ENCODE measurements around the gene MPDU1.
"Not testable (repeated sequence)": the region's sequence is repeated elsewhere in the genome, so short reads cannot be mapped to it uniquely, and the experiment has no call there.

MPDU1 gene

DNA sequence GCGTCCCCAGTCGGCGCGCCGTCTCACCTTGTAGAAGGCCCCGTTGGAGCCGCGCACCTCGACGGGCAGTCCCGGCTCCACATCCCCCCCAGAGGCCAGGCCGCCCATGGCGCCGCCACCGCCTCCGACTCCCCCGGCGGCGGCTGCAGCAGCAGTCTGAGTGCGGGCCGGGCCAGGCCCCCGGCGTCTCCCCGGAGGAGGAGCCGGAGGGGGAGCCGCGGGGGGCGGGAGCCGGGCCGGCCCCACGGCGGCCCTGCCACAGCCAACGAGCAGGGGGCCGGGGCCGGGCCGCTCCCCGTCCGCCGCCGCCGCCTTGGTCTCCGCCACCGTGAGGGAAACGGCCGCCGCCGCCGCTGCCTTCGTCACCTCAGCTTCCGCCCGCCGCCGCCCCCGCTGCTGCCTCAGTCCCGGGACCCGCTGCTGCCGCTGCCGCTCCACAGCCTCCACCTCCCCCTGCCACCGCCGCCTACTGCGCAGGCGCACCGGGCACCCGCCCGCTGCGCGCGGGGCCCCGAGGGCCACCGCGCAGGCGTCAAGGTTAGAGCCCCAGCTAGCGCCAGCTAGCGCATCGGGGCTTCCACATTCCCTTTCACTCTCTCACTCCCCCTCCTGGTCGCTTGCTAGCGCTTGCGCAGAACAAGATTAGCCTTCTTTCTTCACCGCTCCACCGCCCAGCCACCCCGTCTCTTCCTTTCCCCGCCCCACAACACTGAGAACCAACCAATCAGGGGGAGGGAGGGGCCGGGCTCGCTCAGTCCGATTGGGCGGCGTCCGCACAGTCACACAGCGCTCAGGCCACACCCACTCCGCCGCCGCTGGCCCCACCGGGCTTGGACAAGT is 31.0 kb downstream of the MPDU1 start, which contains the start of gene FXR2:
Gene FXR2, minus strand, starts transcription at position 473 of the 840 bp plus-strand sequence. Its CDS starts 365 bp downstream, at position 108.
- DNase-seq (ENCODE audit: low read depth, low spot score) = peak; percentile 99

GRCh38 chr17:7615265-7615747 is 31.7 kb downstream of the MPDU1 start:
- no peak for DNase-seq (ENCODE audit: low read depth, low spot score)

DNA sequence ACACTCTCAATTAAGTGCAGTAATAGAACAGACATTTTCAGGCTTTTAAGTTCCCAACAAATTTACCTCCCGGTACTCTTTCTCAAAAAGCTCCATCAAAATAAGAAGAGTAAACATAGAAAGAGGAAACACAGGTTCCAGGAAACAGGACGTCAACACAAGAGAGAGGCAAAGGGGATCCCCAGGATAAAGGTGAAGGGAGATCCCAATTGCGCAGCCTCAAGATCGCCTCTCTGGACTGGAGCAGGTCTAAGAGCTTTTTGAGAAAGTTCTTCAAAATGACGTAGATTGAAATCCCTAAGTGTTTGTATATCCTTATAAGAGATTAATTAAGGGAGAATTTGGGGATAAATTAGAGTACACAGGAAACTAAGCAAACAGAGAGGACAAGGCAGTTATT is 35.0 kb downstream of the MPDU1 start:
- no peak for DNase-seq (ENCODE audit: low read depth, low spot score)

- DNase-seq (ENCODE audit: low read depth, low spot score) = no peak
Measured at GRCh38 chr17:7620835-7621234, 37.2 kb downstream of the MPDU1 start.

DNA sequence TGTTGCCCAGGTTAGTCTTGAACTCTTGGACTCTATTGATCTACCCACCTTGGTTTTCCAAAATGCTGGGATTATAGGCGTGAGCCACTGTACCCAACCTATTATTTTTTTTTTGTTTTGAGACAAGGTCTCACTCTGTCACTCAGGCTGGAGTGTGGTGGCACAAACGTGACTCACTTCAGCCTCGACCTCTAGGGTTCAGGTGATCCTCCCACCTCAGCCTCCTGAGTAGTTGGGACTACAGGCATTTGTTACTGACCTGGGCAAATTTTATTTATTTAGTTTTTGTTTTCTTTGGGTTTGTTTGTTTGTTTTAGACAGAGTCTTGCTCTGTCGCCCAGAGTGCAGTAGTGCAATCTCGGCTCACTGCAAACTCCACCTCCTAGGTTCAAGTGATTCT is 40.0 kb downstream of the MPDU1 start:
- no peak for DNase-seq (ENCODE audit: low read depth, low spot score)

GRCh38 chr17:7625749-7626148 is 42.1 kb downstream of the MPDU1 start:
- DNase-seq (ENCODE audit: low read depth, low spot score) = not testable (repeated sequence)

GRCh38 chr17:7626307-7626706 is 42.7 kb downstream of the MPDU1 start:
- DNase-seq (ENCODE audit: low read depth, low spot score) = no peak

DNA sequence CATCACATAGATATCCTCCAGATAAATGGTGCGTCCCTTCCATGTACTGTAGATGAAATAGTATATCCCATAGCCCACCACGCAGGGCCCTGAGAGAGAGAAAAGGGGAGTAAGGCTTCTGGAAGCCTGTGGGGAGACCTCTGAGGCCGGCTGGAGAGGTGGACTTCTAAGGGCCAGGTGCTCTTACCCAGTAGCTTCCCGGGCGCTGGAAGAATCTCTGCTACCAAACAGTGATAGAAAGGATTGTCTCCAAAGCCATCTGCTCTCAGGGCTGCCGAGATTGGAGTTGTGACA is 43.3 kb downstream of the MPDU1 start:
- no peak for DNase-seq (ENCODE audit: low read depth, low spot score)

- peak; percentile 72 for DNase-seq (ENCODE audit: low read depth, low spot score)
Measured at GRCh38 chr17:7627250-7628121, 43.8 kb downstream of the MPDU1 start, which contains the start of gene SAT2. Gene SAT2, minus strand, starts transcription at chr17:7627821. Its CDS starts 186 bp downstream, at chr17:7627635.

GRCh38 chr17:7629939-7630571 is 46.4 kb downstream of the MPDU1 start, which contains the start of gene SHBG:
Gene SHBG, plus strand, starts transcription at chr17:7630135. Its CDS starts 38 bp downstream, at chr17:7630173.
- DNase-seq (ENCODE audit: low read depth, low spot score) = no peak

DNA sequence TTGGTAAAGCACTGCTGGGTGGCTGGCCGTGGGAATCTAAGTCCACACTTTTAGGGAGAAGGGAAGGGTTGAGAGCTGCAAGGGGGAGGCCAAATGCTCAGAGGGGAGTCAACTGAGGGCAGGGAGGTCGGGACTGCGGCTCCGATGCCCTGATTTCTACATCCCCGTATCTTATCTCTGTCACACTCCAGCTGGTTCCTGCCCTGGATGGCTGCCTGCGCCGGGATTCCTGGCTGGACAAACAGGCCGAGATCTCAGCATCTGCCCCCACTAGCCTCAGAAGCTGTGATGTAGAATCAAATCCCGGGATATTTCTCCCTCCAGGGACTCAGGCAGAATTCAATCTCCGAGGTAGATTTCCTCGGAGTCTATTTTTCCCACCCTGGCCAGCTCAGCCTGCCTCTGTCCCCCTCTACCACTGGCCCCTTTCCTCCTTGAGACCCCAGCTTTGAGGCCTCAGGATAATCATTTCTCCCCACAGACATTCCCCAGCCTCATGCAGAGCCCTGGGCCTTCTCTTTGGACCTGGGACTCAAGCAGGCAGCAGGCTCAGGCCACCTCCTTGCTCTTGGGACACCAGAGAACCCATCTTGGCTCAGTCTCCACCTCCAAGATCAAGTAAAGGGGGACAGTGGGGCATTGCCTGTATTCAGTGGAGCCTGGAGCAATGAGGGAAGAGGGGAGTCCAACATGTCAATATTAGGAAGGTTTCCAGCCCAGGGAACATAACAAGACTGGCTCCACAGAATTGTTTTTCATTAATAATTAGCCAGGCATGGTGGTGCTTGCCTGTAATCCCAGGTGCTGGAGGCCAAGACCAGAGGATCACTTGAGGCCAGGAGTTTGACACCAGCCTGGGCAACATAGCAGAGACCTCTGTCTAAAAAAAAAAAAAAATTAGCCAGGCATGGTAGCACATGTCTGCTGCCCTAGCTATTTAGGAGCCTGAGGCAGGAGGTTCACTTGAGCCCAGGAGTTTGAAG is 48.0 kb downstream of the MPDU1 start:
- DNase-seq (ENCODE audit: low read depth, low spot score) = no peak

DNA sequence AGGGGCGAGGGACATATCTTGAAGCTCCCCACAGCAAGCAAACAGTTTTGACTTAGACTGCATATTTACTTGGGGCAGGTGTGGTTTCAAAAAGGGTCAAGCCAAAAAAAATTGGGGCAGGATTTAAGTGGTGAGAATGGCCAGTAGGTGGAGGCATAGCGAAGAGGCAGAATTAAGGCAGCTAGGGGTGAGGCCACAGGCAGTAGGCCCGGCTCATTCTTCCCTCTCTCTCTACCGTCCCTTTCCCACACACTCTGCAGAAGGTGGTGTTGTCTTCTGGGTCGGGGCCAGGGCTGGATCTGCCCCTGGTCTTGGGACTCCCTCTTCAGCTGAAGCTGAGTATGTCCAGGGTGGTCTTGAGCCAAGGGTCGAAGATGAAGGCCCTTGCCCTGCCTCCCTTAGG is 48.8 kb downstream of the MPDU1 start:
- no peak for DNase-seq (ENCODE audit: low read depth, low spot score)

- no peak for DNase-seq (ENCODE audit: low read depth, low spot score)
Measured at GRCh38 chr17:7633093-7633492, 49.4 kb downstream of the MPDU1 start.

DNA sequence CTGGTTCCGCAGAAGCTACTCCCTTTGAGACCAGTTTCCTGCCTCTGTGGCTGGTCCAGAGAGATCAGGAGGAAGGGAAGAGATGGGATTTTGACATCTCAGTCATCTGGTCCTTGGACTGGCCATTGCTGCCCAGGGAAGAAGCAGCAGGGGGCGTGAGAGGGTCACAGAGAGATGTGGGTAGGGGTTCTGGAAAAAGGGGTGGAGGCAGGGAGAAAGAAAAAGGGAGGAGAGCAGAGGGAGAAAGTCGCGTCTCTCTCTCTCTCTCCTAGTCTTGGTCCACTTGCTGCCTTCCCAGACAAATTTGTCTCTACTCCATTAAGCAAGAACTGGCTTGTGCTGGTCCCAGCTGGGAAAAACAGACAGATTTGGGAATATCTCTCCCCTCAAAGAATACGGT is 50.7 kb downstream of the MPDU1 start:
- DNase-seq (ENCODE audit: low read depth, low spot score) = no peak

DNA sequence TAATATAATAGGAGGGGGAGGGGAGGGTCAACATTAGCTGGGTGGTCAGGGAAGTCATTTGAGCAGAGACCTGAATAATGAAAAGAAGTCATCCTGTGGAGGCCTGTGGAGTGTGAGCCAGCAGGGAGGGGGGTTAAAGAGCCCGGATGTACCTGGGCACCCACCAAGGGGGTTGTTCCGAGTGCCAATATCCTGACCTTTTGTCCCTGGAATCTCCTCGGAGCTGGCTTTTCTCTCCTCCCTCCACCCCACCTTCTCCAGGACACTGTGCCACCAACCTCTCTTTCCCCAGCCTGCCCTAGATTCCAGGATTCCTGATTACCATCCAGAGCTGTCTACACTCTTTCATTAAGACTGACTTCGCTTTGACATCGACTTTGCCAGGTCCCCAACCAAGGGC is 52.5 kb downstream of the MPDU1 start:
- DNase-seq (ENCODE audit: low read depth, low spot score) = no peak

Data from activated naive CD8-positive, alpha-beta T cell treated with anti-CD3 and anti-CD28 coated beads, Interleukin-2, amount 50 U/mL, for 16 hours (primary cell).